ENCODE measurements around the gene APC. TPM values are rescaled to one million over a fixed set of nuclear protein-coding genes. Genes with fewer than 3 reads are reported as not detected.

The APC gene
- total and polyA plus RNA-seq, 4 donors: 4.8 to 36.2 (median 24.4) TPM

DNA sequence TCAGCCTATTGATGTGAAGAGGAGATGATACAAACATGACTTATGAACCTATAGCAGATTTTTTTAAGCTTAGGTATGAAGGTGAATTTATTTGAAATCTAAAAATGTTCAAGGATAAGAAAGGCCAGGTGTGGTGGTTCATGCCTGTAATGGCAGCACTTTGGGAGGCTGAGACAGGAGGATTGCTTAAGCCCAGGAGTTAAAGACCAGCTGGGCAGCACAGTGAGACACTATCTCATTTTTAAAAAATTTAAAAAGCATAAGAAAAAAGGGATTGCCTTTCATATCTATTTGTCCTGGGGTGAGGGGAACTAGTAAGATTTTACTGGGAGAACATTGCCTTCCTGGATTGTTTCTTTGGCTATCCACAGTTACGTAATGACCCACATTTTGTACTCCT, 82.6 kb downstream of the APC start:
- no peaks in the 10 kb centered on the region for H3K27me3 ChIP-seq (ENCODE audit: control insufficient read depth in 4 of 4, insufficient read depth in 4 of 4, low read length in 3 of 4)
- TF ChIP-seq, protein P1, sequence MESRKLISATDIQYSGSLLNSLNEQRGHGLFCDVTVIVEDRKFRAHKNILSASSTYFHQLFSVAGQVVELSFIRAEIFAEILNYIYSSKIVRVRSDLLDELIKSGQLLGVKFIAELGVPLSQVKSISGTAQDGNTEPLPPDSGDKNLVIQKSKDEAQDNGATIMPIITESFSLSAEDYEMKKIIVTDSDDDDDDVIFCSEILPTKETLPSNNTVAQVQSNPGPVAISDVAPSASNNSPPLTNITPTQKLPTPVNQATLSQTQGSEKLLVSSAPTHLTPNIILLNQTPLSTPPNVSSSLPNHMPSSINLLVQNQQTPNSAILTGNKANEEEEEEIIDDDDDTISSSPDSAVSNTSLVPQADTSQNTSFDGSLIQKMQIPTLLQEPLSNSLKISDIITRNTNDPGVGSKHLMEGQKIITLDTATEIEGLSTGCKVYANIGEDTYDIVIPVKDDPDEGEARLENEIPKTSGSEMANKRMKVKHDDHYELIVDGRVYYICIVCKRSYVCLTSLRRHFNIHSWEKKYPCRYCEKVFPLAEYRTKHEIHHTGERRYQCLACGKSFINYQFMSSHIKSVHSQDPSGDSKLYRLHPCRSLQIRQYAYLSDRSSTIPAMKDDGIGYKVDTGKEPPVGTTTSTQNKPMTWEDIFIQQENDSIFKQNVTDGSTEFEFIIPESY (IDR thresholded peaks at IDR 0.05): no peak
- TF ChIP-seq EGR1 (IDR thresholded peaks at IDR 0.05; ENCODE audit: low read depth in 2 of 2) (no peak), HNF4A (conservative IDR thresholded peaks at IDR 0.05) (no peak), SP1 (IDR thresholded peaks at IDR 0.05) (no peak), REST (IDR thresholded peaks at IDR 0.05) (no peak), TAF1 (conservative IDR thresholded peaks at IDR 0.05) (no peak)
- peaks cover 4 to 25% (median 14%) of the 10 kb centered on the region in 4 donors for H3K36me3 ChIP-seq (ENCODE audit: control insufficient read depth in 4 of 4, insufficient read depth in 3 of 4, low read depth in 1 of 4, low read length in 3 of 4)
- 96% methylated on average over 1 of the region's 1 CpG for WGBS
- no peak overlapping the region for H3K27ac ChIP-seq (ENCODE audit: low read depth in 1 of 2, low read length in 2 of 2)
- H3K9me3 ChIP-seq (ENCODE audit: control insufficient read depth in 4 of 4, low read length in 3 of 4): no peaks in the 10 kb centered on the region
- no peak for DNase-seq (ENCODE audit: low spot score)
- no peak overlapping the region for H3K9ac ChIP-seq (ENCODE audit: low read depth in 1 of 2, low read length in 2 of 2)
- H3K4me3 ChIP-seq (ENCODE audit: low read depth in 1 of 3, low read length in 3 of 3): no peak overlapping the region
- H3K4me1 ChIP-seq (ENCODE audit: control insufficient read depth in 4 of 4, insufficient read depth in 4 of 4, low read length in 3 of 4): no peaks in the 10 kb centered on the region

DNA sequence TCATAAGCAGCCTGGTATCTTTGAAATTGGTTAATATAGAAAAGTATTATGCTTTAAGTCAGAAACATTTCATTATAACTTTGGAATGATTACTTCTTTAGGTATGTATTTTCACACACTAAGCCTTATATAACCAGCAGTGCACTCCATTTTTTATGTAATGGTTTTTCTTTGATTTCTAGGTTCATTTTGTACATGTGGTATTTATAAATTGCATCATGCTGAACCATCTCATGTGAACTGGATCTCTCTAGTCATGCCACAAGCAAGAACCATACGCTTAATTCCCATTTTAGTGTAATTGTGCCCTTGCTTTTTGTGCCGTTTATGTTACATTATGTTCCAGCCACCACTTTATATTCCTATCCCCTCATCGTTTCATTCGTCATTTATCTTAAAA, 84.8 kb downstream of the APC start:
- TF ChIP-seq, protein P2, sequence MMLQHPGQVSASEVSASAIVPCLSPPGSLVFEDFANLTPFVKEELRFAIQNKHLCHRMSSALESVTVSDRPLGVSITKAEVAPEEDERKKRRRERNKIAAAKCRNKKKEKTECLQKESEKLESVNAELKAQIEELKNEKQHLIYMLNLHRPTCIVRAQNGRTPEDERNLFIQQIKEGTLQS (IDR thresholded peaks at IDR 0.05): no peak
- TF ChIP-seq TAF1 (conservative IDR thresholded peaks at IDR 0.05) (no peak), JUND (IDR thresholded peaks at IDR 0.05) (no peak), FOXA2 (IDR thresholded peaks at IDR 0.05) (no peak), SP1 (IDR thresholded peaks at IDR 0.05) (no peak), RXRA (IDR thresholded peaks at IDR 0.05) (no peak), HNF4A (conservative IDR thresholded peaks at IDR 0.05) (no peak)
- 83% methylated on average over 4 of the region's 4 CpGs for WGBS
- no peaks in the 10 kb centered on the region for H3K4me1 ChIP-seq (ENCODE audit: control insufficient read depth in 4 of 4, insufficient read depth in 4 of 4, low read length in 3 of 4)
- H3K9me3 ChIP-seq (ENCODE audit: control insufficient read depth in 4 of 4, low read length in 3 of 4): no peaks in the 10 kb centered on the region
- no peaks in the 10 kb centered on the region for H3K27me3 ChIP-seq (ENCODE audit: control insufficient read depth in 4 of 4, insufficient read depth in 4 of 4, low read length in 3 of 4)
- no peak overlapping the region for H3K27ac ChIP-seq (ENCODE audit: low read depth in 1 of 2, low read length in 2 of 2)
- H3K36me3 ChIP-seq (ENCODE audit: control insufficient read depth in 4 of 4, insufficient read depth in 3 of 4, low read depth in 1 of 4, low read length in 3 of 4): peaks cover 0 to 23% (median 12%) of the 10 kb centered on the region in 4 donors
- H3K9ac ChIP-seq (ENCODE audit: low read depth in 1 of 2, low read length in 2 of 2): no peak overlapping the region
- H3K4me3 ChIP-seq (ENCODE audit: low read depth in 1 of 3, low read length in 3 of 3): no peak overlapping the region
- no peak for DNase-seq (ENCODE audit: low spot score)

DNA sequence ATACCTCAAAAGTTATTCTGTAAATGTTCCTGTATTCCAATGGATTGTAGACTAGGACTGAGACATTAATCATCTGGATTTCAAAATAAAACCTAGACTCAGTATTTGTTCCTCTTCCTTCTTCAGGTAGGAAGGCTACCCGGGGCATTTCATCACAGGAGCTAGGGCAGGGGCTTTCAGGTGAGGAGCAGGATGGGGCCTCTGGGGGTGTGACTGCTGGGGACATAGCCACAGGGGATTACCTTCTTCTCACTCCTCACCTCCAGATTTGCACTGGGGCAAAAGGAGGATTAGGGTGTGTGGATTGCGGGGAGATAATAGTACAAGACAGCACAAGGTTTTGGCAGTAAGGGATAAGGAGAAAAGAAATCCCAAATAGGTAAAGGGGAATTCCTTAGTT, 85.5 kb downstream of the APC start:
- DNase-seq (ENCODE audit: low spot score): no peak
- Histone ChIP-seq H3K36me3 (ENCODE audit: control insufficient read depth in 4 of 4, insufficient read depth in 3 of 4, low read depth in 1 of 4, low read length in 3 of 4) (peaks cover 0 to 18% (median 16%) of the 10 kb centered on the region in 4 donors), H3K9ac (ENCODE audit: low read depth in 1 of 2, low read length in 2 of 2) (no peak overlapping the region), H3K4me1 (ENCODE audit: control insufficient read depth in 4 of 4, insufficient read depth in 4 of 4, low read length in 3 of 4) (no peaks in the 10 kb centered on the region), H3K9me3 (ENCODE audit: control insufficient read depth in 4 of 4, low read length in 3 of 4) (no peaks in the 10 kb centered on the region), H3K27me3 (ENCODE audit: control insufficient read depth in 4 of 4, insufficient read depth in 4 of 4, low read length in 3 of 4) (no peaks in the 10 kb centered on the region), H3K27ac (ENCODE audit: low read depth in 1 of 2, low read length in 2 of 2) (no peak overlapping the region), H3K4me3 (ENCODE audit: low read depth in 1 of 3, low read length in 3 of 3) (no peak overlapping the region)
- 91% methylated on average over 2 of the region's 2 CpGs for WGBS
- TF ChIP-seq EGR1 (IDR thresholded peaks at IDR 0.05; ENCODE audit: low read depth in 2 of 2): no peak
- TF ChIP-seq REST (IDR thresholded peaks at IDR 0.05): no peak
- no peak for TF ChIP-seq SP1 (IDR thresholded peaks at IDR 0.05)
- TF ChIP-seq JUND (IDR thresholded peaks at IDR 0.05): no peak
- TF ChIP-seq, protein P2 (IDR thresholded peaks at IDR 0.05): no peak
- no peak for TF ChIP-seq YY1 (IDR thresholded peaks at IDR 0.05)

All from liver (tissue), 9 donors.